HCT116 (cell line): ENCODE results near the gene MYL5. TPM values are rescaled to one million over a fixed set of nuclear protein-coding genes. Genes with fewer than 3 reads are reported as not detected.

Source experiments
- ATAC-seq: fragments of 200-7000 bp; cut with Tn5 transposase; 2 replicates; pipeline ENCODE4 v1.9.1; 2020; ENCODE audit warnings: mild to moderate bottlenecking, moderate library complexity
- BruUV-seq: library from RNA; stranded (reverse); fragments of 400-500 nt; replicated peaks from 2 replicates; lab custom pipeline; 2021; lab: Mats Ljungman, UMichigan
- CTCF ChIA-PET: fragments of 300-600 bp; sonication (Branson Sonifier 250); formaldehyde crosslinking; loops from one replicate; lab custom pipeline; 2021; ENCODE audit warnings: antibody characterized with exemption; lab: Charles Lee
- POLR2A ChIA-PET: fragments of 300-600, 350-600 bp; sonication (Branson Sonifier 250); formaldehyde crosslinking; loops from one replicate; lab custom pipeline; 2021; ENCODE audit warnings: antibody characterized with exemption; lab: Charles Lee
- RAD21 ChIA-PET, 2 experiments: fragments of 300-600 bp; sonication (Branson Sonifier 250); formaldehyde crosslinking; loops; one replicate each; lab custom pipeline; 2023; ENCODE audit warnings: low total read pairs in 2 of 2; ENCODE audit not compliant: uncharacterized antibody in 2 of 2, unreplicated experiment in 2 of 2, low non-redundant PET in 1 of 2; lab: Charles Lee
- DNase-seq: peaks from one replicate; pipeline ENCODE4 v3.0.0-alpha.2; 2010; ENCODE audit warnings: low read depth, low spot score
- H2AFZ ChIP-seq: fragments of 200-600 bp; shearing (Covaris generic), sonication (generic); 2 replicates; pipeline ENCODE4 v1.6.1; 2017; ENCODE audit warnings: low read depth, mixed run types, mixed read lengths, antibody characterized with exemption, low read length; ENCODE audit not compliant: poor library complexity, severe bottlenecking
- H3K27ac ChIP-seq: 2 replicates; pipeline ENCODE4 v1.5.1; 2012; ENCODE audit warnings: low read depth, low read length
- H3K27me3 ChIP-seq: fragments of 200-600 bp; sonication (generic); 2 replicates; pipeline ENCODE4 v1.6.1; 2016; ENCODE audit warnings: mixed run types, low read length, mixed read lengths; ENCODE audit not compliant: insufficient read depth
- H3K36me3 ChIP-seq, 2 experiments: fragments of 200-500 bp in 1 of 2; fragments of 200-600 bp in 1 of 2; sonication (Bioruptor generic) in 1 of 2; sonication (generic) in 1 of 2; 2 replicates each; pipeline versions ENCODE4 v1.5.1 to v1.6.1; 2014 to 2016; ENCODE audit warnings: low read length in 2 of 2, inconsistent platforms in 1 of 2, mixed read lengths in 1 of 2, mixed run types in 1 of 2; ENCODE audit not compliant: insufficient read depth in 2 of 2, control insufficient read depth in 1 of 2
- H3K4me1 ChIP-seq, 2 experiments: fragments of 200-600 bp in 1 of 2; sonication (generic) in 1 of 2; 2 replicates each; pipeline versions ENCODE4 v1.5.1 to v1.6.1; 2012 to 2017; ENCODE audit warnings: low read length in 2 of 2, inconsistent platforms in 1 of 2, mild to moderate bottlenecking in 1 of 2, mixed read lengths in 1 of 2, mixed run types in 1 of 2, moderate library complexity in 1 of 2; ENCODE audit not compliant: insufficient read depth in 2 of 2, control insufficient read depth in 1 of 2
- H3K4me2 ChIP-seq: fragments of 200-600 bp; sonication (generic); 2 replicates; pipeline ENCODE4 v1.6.1; 2017; ENCODE audit warnings: mixed run types, low read length, mixed read lengths
- H3K4me3 ChIP-seq, 2 experiments: fragments of 200-600 bp in 1 of 2; sonication (generic) in 1 of 2; replicated peaks in 1 of 2; 2 replicates each; pipeline ENCODE4 v1.5.1; 2011 to 2016; ENCODE audit warnings: low read length in 2 of 2, control low read depth in 1 of 2, low read depth in 1 of 2, mild to moderate bottlenecking in 1 of 2, mixed read lengths in 1 of 2, mixed run types in 1 of 2
- H3K79me2 ChIP-seq: fragments of 200-600 bp; sonication (generic); 2 replicates; pipeline ENCODE4 v1.6.1; 2017; ENCODE audit warnings: mild to moderate bottlenecking, mixed run types, low read length, moderate library complexity, mixed read lengths; ENCODE audit not compliant: insufficient read depth
- H3K9ac ChIP-seq: fragments of 200-600 bp; sonication (generic); 2 replicates; pipeline ENCODE4 v1.6.1; 2016; ENCODE audit warnings: low read length, mixed read lengths
- H3K9me2 ChIP-seq: fragments of 200-600 bp; sonication (generic), shearing (Covaris generic); 2 replicates; pipeline ENCODE4 v1.6.1; 2017; ENCODE audit warnings: mixed run types, mild to moderate bottlenecking, moderate library complexity; ENCODE audit not compliant: insufficient read depth
- H3K9me3 ChIP-seq, 2 experiments: fragments of 200-500 bp in 1 of 2; fragments of 200-600 bp in 1 of 2; sonication (Bioruptor generic) in 1 of 2; sonication (generic) in 1 of 2; 2 replicates each; pipeline ENCODE4 v1.6.1; 2014 to 2017; ENCODE audit warnings: low read length in 2 of 2, mixed read lengths in 2 of 2, inconsistent platforms in 1 of 2, low read depth in 1 of 2, mild to moderate bottlenecking in 1 of 2, mixed run types in 1 of 2, moderate library complexity in 1 of 2; ENCODE audit not compliant: control insufficient read depth in 1 of 2, insufficient read depth in 1 of 2
- H4K20me1 ChIP-seq: fragments of 200-600 bp; sonication (generic), shearing (Covaris generic); 2 replicates; pipeline ENCODE4 v1.6.1; 2017; ENCODE audit warnings: mixed run types, mild to moderate bottlenecking, moderate library complexity; ENCODE audit not compliant: insufficient read depth
- CBX3 ChIP-seq: IDR thresholded peaks from 2 replicates; pipeline ENCODE4 v1.6.1; 2012; ENCODE audit warnings: low read depth
- EGR1 ChIP-seq: IDR thresholded peaks from 2 replicates; pipeline ENCODE4 v1.6.1; 2012; ENCODE audit warnings: low read depth
- ELF1 ChIP-seq: IDR thresholded peaks from 2 replicates; pipeline ENCODE4 v1.6.1; 2012; ENCODE audit warnings: low read depth, borderline replicate concordance
- EZH2 ChIP-seq: fragments of 200-600 bp; sonication (generic); IDR thresholded peaks from 2 replicates; pipeline ENCODE4 v1.6.1; 2017; ENCODE audit warnings: antibody characterized with exemption, mixed run types
- EZH2phosphoT487 ChIP-seq: fragments of 200-600 bp; IDR thresholded peaks from 2 replicates; pipeline ENCODE4 v1.6.1; 2018; ENCODE audit warnings: antibody characterized with exemption, borderline replicate concordance
- JUND ChIP-seq: IDR thresholded peaks from 2 replicates; pipeline ENCODE4 v1.6.1; 2012
- POLR2A ChIP-seq: IDR thresholded peaks from 2 replicates; pipeline ENCODE4 v1.7.0; 2011; ENCODE audit warnings: borderline replicate concordance; ENCODE audit not compliant: insufficient read depth, insufficient read length; ENCODE audit errors: extremely low read depth
- POLR2AphosphoS5 ChIP-seq: IDR thresholded peaks from 2 replicates; pipeline ENCODE4 v1.6.1; 2011; ENCODE audit warnings: mild to moderate bottlenecking, low read depth, low read length, moderate library complexity
- SIN3A ChIP-seq: IDR thresholded peaks from 2 replicates; pipeline ENCODE4 v1.6.1; 2012; ENCODE audit warnings: low read depth
- SP1 ChIP-seq: IDR thresholded peaks from 2 replicates; pipeline ENCODE4 v1.6.1; 2012; ENCODE audit warnings: low read depth
- TCF7L2 ChIP-seq: IDR thresholded peaks from 2 replicates; pipeline ENCODE4 v1.7.0; 2011; ENCODE audit warnings: borderline replicate concordance, inconsistent platforms; ENCODE audit not compliant: insufficient read depth, insufficient read length; ENCODE audit errors: extremely low read depth
- YY1 ChIP-seq: IDR thresholded peaks from 2 replicates; pipeline ENCODE4 v1.6.1; 2011; ENCODE audit warnings: low read length, low read depth, moderate library complexity, mild to moderate bottlenecking; ENCODE audit not compliant: insufficient replicate concordance; ENCODE audit errors: extremely low read depth
- ZBTB33 ChIP-seq: IDR thresholded peaks from 2 replicates; pipeline ENCODE4 v1.6.1; 2011; ENCODE audit warnings: mild to moderate bottlenecking, low read length, moderate library complexity; ENCODE audit not compliant: insufficient replicate concordance; ENCODE audit errors: extremely low read depth
- ZNF274 ChIP-seq: fragments of 200-500 bp; sonication (Bioruptor generic); IDR thresholded peaks from 2 replicates; pipeline ENCODE4 v1.6.1; 2014; ENCODE audit warnings: mild to moderate bottlenecking, low read depth, low read length, inconsistent platforms
- intact Hi-C: fragments of 100-400 bp; cut with micrococcal nuclease; formaldehyde crosslinking; loops from 2 replicates; pipeline ENCODE4 v1.10.0; 2022
- total RNA-seq: library from RNA; stranded (reverse); gene quantifications from one replicate; pipeline ENCODE4 v1.2.1, GENCODE V29; 2021; ENCODE audit not compliant: unreplicated experiment

Gene MYL5
- total RNA-seq, 1 experiment from 2014 or later: 14.0 TPM

- Histone ChIP-seq H3K9me2 (no peaks in the 10 kb centered on the region), H3K79me2 (peaks cover 36% of the 10 kb centered on the region), H3K4me3 (peak overlapping the region; percentile 42 to 93; a peak in 3 of 4 replicates), H3K4me1 (peaks cover 3 to 9% of the 10 kb centered on the region in 2 experiments; a peak in 3 of 4 replicates), H3K27ac (peak overlapping the region; percentile 16; the same call in 1 of the 2 replicates), H3K9ac (peak overlapping the region; percentile 41; the same call in 1 of the 2 replicates), H3K36me3 (no peaks in the 10 kb centered on the region), H3K27me3 (no peaks in the 10 kb centered on the region), H4K20me1 (no peaks in the 10 kb centered on the region), H3K4me2 (peak overlapping the region; percentile 79), H3K9me3 (no peaks in the 10 kb centered on the region), H2AFZ (no peak overlapping the region)
- BruUV-seq: no TSS peak
- ATAC-seq: no peak
- POLR2A ChIA-PET: no interaction called here
- CTCF ChIA-PET: no interaction called here
- RAD21 ChIA-PET: no interaction called here
- TF ChIP-seq ZBTB33 (no peak), POLR2A (no peak), EGR1 (no peak), JUND (no peak), EZH2 (no peak), TCF7L2 (no peak), ZNF274 (no peak), SP1 (no peak), EZH2phosphoT487 (no peak), POLR2AphosphoS5 (no peak), CBX3 (no peak), ELF1 (no peak), YY1 (no peak), SIN3A (no peak)
- intact Hi-C loops: no loop called here
- no peak for DNase-seq
Measured at GRCh38 chr4:704971-705277, 30.6 kb downstream of the MYL5 start.
